GM10847 (cell line): Measurements from ENCODE around the gene STOX2.

Experiments used
- POLR2A ChIP-seq: IDR thresholded peaks from 2 replicates; pipeline ENCODE4 v1.6.1; 2011; ENCODE audit not compliant: insufficient read length; ENCODE audit errors: extremely low read depth

Gene STOX2

GRCh38 chr4:184059099-184059498, 154.0 kb downstream of the STOX2 start:
- TF ChIP-seq POLR2A, result no peak

- no peak for TF ChIP-seq POLR2A
Measured at GRCh38 chr4:184061582-184061981, 156.5 kb downstream of the STOX2 start.

- no peak for TF ChIP-seq POLR2A
Measured at GRCh38 chr4:184062769-184063168, 157.7 kb downstream of the STOX2 start.

GRCh38 chr4:184064877-184065276, 159.8 kb downstream of the STOX2 start:
- TF ChIP-seq POLR2A, result no peak

GRCh38 chr4:184066584-184067300, 161.6 kb downstream of the STOX2 start:
- no peak for TF ChIP-seq POLR2A

GRCh38 chr4:184067931-184068554, 162.9 kb downstream of the STOX2 start:
- TF ChIP-seq POLR2A, result no peak
